Hematopoietic multipotent progenitor cell treated with erythropoietin and hydrocortisone succinate and interleukin-3 and kit ligand, for 8 days (in vitro differentiated cells): Measurements from ENCODE around the gene GLS.
A peak's percentile ranks its signal among the peaks of the same experiment; 100 is the strongest.
"Not testable (repeated sequence)": the region's sequence is repeated elsewhere in the genome, so short reads cannot be mapped to it uniquely, and the experiment has no call there.

Experiments used
- DNase-seq: peaks from one replicate; pipeline ENCODE4 v3.0.0-alpha.2; 2015

The GLS gene

DNA sequence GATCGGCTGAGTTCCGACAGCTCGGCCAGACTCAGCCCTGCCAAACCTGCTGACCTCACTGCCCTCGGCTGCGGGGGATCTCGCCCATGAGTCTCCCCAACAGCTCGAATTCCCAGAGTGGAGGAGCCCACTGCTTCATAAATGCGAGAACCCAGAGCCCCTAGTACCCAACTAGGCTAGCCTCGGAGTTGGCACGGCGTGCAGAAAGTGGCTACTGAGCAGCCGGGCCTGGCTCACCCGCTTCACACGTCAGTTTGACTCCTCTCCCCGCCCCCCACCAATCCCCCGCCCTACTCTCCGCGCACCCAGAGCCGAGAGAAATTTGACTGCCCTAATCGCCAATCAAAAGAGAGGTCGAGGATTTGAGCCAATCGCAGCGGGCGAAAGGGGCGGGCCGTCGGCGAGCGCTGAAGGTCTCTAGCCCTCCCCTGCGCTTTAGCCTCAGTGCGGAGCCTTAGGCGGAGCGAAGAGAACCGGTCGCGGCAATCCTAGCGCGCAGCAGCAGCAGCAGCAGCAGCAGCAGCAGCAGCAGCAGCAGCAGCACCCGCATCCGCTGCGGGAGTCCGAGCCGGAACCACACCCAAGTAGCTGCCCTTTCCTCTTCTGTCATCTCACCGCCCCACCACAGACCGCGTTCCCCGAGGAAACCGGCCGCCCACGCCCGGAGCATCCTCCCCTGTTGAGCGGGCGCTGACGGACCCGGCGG lies at the start of gene GLS:
TSS of gene GLS (plus strand) at position 444 of the 706 bp plus-strand sequence. CDS start 264 bp downstream, outside the sequence.
- DNase-seq = peak; percentile 97

- no peak for DNase-seq
These were observed 48.7 kb upstream of the GLS start for GRCh38 chr2:190831941-190832340.

- no peak for DNase-seq
These were observed 45.8 kb upstream of the GLS start for GRCh38 chr2:190834890-190835208.

GRCh38 chr2:190835303-190835930 lies 45.2 kb upstream of the GLS start:
- DNase-seq = no peak

- DNase-seq = no peak
These were observed 43.9 kb upstream of the GLS start for GRCh38 chr2:190836767-190837166.

- DNase-seq = no peak
These were observed 43.2 kb upstream of the GLS start for GRCh38 chr2:190837420-190837819.

DNA sequence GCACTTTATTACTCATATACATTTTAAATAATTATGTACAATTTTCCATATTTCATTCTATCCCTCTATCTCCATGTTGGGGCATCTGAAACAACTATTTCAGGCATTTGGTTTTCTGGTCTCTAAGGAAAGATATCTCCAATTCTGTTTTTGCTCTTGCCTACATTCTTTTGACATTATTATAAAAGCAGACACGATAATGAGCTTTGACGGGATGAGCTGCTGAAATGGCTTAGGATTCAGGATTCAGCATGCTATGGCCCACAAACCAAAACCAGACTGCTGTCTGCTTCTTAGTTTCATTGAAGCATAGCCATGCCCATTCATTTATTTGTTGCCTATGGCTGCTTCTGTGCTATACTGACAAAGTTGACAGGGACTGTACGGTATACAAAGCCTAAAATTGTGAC lies 42.7 kb upstream of the GLS start:
- DNase-seq = no peak

- DNase-seq = peak; percentile 4
These were observed 42.1 kb upstream of the GLS start for GRCh38 chr2:190838492-190838910.

DNA sequence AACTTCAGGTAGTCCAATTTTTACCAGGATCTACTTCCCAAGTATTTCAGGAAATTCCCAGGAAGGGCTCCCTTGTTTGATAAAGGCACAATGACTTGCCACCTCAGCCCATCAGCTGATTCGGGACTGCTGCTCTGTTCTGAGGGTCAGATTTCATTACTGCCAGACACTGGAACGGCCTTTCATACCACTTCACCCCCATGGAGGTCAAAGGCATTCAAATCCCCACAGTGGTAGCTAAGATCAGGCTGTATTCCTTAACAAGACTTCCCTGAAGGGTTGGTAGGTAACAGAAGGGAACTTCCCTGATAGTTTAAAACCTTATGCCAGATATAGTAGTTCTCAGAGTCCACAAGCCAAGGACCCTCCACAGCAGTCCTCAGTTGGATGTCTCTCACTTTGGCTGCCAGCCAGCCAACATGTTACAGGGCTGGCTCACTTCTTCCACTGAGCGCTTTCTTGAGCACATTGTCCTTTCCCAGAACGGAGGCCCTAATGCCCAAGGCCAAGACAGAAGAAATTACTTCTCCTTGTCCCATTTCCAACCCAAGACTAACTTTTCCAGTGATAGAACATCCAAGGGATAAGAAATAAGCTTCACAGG lies 40.0 kb upstream of the GLS start:
- no peak for DNase-seq

- DNase-seq = no peak
These were observed 38.7 kb upstream of the GLS start for GRCh38 chr2:190841707-190842505.

GRCh38 chr2:190842606-190843104 lies 38.0 kb upstream of the GLS start:
- DNase-seq = no peak

DNA sequence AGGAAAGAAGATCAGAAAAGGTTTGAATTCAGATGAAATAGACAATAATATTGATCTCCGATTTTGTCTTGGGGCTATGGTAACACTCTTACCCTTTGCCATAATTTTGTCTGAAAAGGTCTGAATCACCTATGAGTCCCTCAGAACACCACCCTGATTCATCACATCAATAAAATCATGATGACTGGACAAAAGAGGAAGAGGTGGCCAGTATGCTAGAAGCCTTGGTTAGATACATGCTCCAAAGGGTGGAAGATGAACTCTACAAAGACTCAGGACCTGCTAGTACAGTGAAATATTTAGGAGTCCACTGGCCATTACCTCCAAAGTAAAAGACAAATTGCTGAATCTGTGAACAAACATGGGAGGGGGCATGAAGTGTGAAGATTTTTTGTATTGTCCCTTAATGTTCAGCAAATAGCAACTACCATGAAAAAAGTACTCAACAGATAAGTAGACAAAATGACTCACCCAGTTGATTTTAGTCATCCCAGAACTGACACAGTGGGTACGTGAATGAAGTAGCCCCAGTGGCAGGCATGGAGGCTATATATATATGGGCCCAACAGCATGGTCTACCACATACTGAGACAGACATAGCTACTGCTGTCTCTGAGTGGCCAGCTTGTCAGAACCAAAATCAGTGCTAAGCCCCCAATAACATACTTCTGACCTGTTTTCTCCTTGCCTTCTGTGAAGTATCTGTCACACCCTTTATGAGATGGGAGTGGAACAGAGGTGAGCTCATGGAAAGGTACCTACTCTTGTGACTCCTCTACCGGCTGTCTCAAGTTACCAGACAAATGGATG lies 36.5 kb upstream of the GLS start:
- no peak for DNase-seq

GRCh38 chr2:190844700-190845401 lies 35.8 kb upstream of the GLS start:
- no peak for DNase-seq

GRCh38 chr2:190846746-190847145 lies 33.9 kb upstream of the GLS start:
- DNase-seq = no peak

DNA sequence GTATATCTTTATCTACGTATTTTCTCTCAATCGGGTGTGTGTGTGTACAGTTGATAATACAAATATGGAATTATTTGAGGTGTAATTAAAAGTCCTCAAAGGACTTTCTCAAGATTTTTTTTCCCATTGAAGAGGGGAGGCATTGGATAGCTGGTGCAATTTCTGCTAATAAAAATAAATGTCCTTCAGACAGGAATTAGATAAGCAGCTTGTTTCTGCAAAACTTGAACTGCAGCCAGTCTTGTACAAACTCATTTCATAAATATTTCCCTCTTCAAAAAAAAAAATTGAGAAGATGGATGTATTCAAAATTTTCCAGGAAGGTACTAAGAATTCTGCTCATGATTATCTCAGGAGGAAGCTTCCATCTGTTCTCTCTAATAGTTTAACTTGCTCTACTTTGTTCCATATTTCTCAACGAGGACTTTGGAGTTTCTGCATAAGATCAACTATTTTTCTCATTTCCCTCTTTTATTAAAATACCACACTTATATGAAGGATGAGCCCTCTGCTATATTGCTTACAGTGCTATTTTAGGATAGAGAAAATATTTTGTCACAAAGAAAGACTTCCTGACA lies 33.0 kb upstream of the GLS start:
- peak; percentile 20 for DNase-seq

DNA sequence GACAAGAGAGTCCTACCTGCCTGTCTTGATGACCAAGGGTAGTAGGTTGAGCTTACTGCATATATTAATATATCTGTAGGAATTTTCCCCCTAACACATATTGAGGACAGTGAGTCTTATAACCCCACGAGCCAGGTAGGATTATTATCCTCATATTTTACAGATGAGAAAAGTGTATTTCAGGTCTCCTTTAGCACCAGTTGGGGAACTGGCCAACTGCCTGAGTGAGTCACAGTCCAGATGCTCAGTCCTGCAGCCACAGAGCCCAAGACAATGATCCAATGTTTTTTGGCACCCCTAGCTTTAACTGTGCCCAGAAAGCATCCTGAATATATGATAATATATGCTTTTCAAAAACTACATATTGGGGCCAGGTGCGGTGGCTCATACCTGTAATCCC lies 30.8 kb upstream of the GLS start:
- no peak for DNase-seq

GRCh38 chr2:190853022-190853421 lies 27.6 kb upstream of the GLS start:
- not testable (repeated sequence) for DNase-seq

- DNase-seq = no peak
These were observed 26.9 kb upstream of the GLS start for GRCh38 chr2:190853531-190854383.

- no peak for DNase-seq
These were observed 25.9 kb upstream of the GLS start for GRCh38 chr2:190854726-190855125.

GRCh38 chr2:190855245-190855644 lies 25.4 kb upstream of the GLS start:
- no peak for DNase-seq
